ENCODE measurements around the gene ELOVL5.

DNA sequence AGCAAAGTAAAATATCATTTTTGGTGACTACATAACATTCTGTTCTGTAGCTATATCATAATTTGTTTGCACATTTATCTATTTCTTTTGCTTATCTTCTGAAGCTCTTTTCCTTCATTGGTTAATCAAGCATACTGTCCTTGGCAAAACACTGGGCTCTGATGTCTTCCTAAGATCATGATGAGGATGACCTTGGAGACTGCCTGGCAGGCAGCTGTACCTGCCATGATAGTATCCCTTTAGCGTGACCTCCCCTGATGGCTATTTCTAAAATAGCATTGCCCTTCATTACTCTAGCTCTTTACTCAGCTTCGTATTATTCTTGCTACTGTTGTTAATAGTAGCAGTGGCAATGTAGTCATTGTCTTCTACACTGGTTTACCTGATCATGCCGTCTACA lies 46.0 kb upstream of the ELOVL5 start:
- TF ChIP-seq, protein P1, sequence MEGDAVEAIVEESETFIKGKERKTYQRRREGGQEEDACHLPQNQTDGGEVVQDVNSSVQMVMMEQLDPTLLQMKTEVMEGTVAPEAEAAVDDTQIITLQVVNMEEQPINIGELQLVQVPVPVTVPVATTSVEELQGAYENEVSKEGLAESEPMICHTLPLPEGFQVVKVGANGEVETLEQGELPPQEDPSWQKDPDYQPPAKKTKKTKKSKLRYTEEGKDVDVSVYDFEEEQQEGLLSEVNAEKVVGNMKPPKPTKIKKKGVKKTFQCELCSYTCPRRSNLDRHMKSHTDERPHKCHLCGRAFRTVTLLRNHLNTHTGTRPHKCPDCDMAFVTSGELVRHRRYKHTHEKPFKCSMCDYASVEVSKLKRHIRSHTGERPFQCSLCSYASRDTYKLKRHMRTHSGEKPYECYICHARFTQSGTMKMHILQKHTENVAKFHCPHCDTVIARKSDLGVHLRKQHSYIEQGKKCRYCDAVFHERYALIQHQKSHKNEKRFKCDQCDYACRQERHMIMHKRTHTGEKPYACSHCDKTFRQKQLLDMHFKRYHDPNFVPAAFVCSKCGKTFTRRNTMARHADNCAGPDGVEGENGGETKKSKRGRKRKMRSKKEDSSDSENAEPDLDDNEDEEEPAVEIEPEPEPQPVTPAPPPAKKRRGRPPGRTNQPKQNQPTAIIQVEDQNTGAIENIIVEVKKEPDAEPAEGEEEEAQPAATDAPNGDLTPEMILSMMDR (IDR thresholded peaks at IDR 0.05; ENCODE audit: insufficient read depth, low read length, poor library complexity, severe bottlenecking), result no peak
- no peak for TF ChIP-seq EZH2phosphoT487 (conservative IDR thresholded peaks at IDR 0.05; ENCODE audit: low read length)

Measured in SU-DHL-6 (cell line).